Measurements from ENCODE around the gene UBL4B.

Gene UBL4B

GRCh38 chr1:110159168-110159567 lies 46.9 kb downstream of the UBL4B start:
- no peaks in the 10 kb centered on the region for H3K36me3 ChIP-seq (ENCODE audit: control insufficient read depth, low read length)
- H3F3A ChIP-seq (ENCODE audit: control insufficient read depth, insufficient read depth): no peaks in the 10 kb centered on the region
- no peaks in the 10 kb centered on the region for H3K9me3 ChIP-seq (ENCODE audit: control insufficient read depth, insufficient read depth, low read length)
- peaks cover 2% of the 10 kb centered on the region; the same call in 1 of the 2 replicates for H3K27me3 ChIP-seq (ENCODE audit: control insufficient read depth, low read length)
- H3K27ac ChIP-seq (ENCODE audit: low read depth, low read length): no peak overlapping the region
- H3K9me2 ChIP-seq (replicated peaks; ENCODE audit: control insufficient read depth, low read length): no peaks in the 10 kb centered on the region
- no peaks in the 10 kb centered on the region for H3K79me2 ChIP-seq (ENCODE audit: control insufficient read depth, low read length)
- H3K4me1 ChIP-seq (ENCODE audit: control insufficient read depth, low read length): no peaks in the 10 kb centered on the region
- no peak overlapping the region for H3K4me2 ChIP-seq (ENCODE audit: low read length)
- no peak for TF ChIP-seq CTCF (IDR thresholded peaks at IDR 0.05; ENCODE audit: low read depth, low read length, poor library complexity, severe bottlenecking)
- TF ChIP-seq EZH2phosphoT487 (IDR thresholded peaks at IDR 0.05; ENCODE audit: borderline replicate concordance, low read length): no peak
- no peaks in the 10 kb centered on the region for H4K20me1 ChIP-seq (ENCODE audit: control insufficient read depth, insufficient read depth, low read depth, low read length)
- no peak overlapping the region for H3K4me3 ChIP-seq (ENCODE audit: low read length)

GRCh38 chr1:110160538-110161100 lies 48.4 kb downstream of the UBL4B start:
- no peaks in the 10 kb centered on the region for H3K9me2 ChIP-seq (replicated peaks; ENCODE audit: control insufficient read depth, low read length)

GRCh38 chr1:110161165-110161564 lies 48.9 kb downstream of the UBL4B start:
- Histone ChIP-seq H4K20me1 (ENCODE audit: control insufficient read depth, insufficient read depth, low read depth, low read length) (no peaks in the 10 kb centered on the region), H3K4me2 (ENCODE audit: low read length) (no peak overlapping the region), H3K79me2 (ENCODE audit: control insufficient read depth, low read length) (no peaks in the 10 kb centered on the region), H3K9me2 (replicated peaks; ENCODE audit: control insufficient read depth, low read length) (no peaks in the 10 kb centered on the region), H3K4me3 (ENCODE audit: low read length) (no peak overlapping the region), H3F3A (ENCODE audit: control insufficient read depth, insufficient read depth) (no peaks in the 10 kb centered on the region), H3K27ac (ENCODE audit: low read depth, low read length) (no peak overlapping the region), H3K27me3 (ENCODE audit: control insufficient read depth, low read length) (0 out of 2 replicates have a peak, but pooled peaks cover 2% of the 10 kb centered on the region), H3K4me1 (ENCODE audit: control insufficient read depth, low read length) (no peaks in the 10 kb centered on the region), H3K36me3 (ENCODE audit: control insufficient read depth, low read length) (no peaks in the 10 kb centered on the region), H3K9me3 (ENCODE audit: control insufficient read depth, insufficient read depth, low read length) (no peaks in the 10 kb centered on the region)
- TF ChIP-seq CTCF (IDR thresholded peaks at IDR 0.05; ENCODE audit: low read depth, low read length, poor library complexity, severe bottlenecking) (no peak), EZH2phosphoT487 (IDR thresholded peaks at IDR 0.05; ENCODE audit: borderline replicate concordance, low read length) (no peak)

More at GRCh38 chr1:110160538-110161100, 48.4 kb downstream of the UBL4B start:
- no peaks in the 10 kb centered on the region for H3K4me1 ChIP-seq (ENCODE audit: control insufficient read depth, low read length)
- H3K4me3 ChIP-seq (ENCODE audit: low read length): no peak overlapping the region
- H3F3A ChIP-seq (ENCODE audit: control insufficient read depth, insufficient read depth): no peaks in the 10 kb centered on the region
- no peak overlapping the region for H3K4me2 ChIP-seq (ENCODE audit: low read length)
- no peak for TF ChIP-seq EZH2phosphoT487 (IDR thresholded peaks at IDR 0.05; ENCODE audit: borderline replicate concordance, low read length)
- TF ChIP-seq CTCF (IDR thresholded peaks at IDR 0.05; ENCODE audit: low read depth, low read length, poor library complexity, severe bottlenecking): no peak
- H3K27me3 ChIP-seq (ENCODE audit: control insufficient read depth, low read length): 0 out of 2 replicates have a peak, but pooled peaks cover 2% of the 10 kb centered on the region
- no peaks in the 10 kb centered on the region for H3K36me3 ChIP-seq (ENCODE audit: control insufficient read depth, low read length)
- no peaks in the 10 kb centered on the region for H3K79me2 ChIP-seq (ENCODE audit: control insufficient read depth, low read length)
- no peaks in the 10 kb centered on the region for H4K20me1 ChIP-seq (ENCODE audit: control insufficient read depth, insufficient read depth, low read depth, low read length)
- no peaks in the 10 kb centered on the region for H3K9me3 ChIP-seq (ENCODE audit: control insufficient read depth, insufficient read depth, low read length)
- no peak overlapping the region for H3K27ac ChIP-seq (ENCODE audit: low read depth, low read length)

Measured in DOHH2 (cell line).